K562 (cell line): ENCODE data around the gene CLCN1. TPM values are rescaled to one million over a fixed set of nuclear protein-coding genes. Genes with fewer than 3 reads are reported as not detected.
A peak's percentile ranks its signal among the peaks of the same experiment; 100 is the strongest.

ENCODE experiments used
- DIDO1 ChIP-seq: fragments of 450-650 bp; IDR thresholded peaks from 2 replicates; pipeline ENCODE4 v1.6.1; 2016; ENCODE audit warnings: low read depth, missing biosample characterization, missing genetic modification characterization
- FIP1L1 ChIP-seq: fragments of 200-400 bp; formaldehyde crosslinking; IDR thresholded peaks from 2 replicates; pipeline ENCODE4 v1.6.1; 2018; ENCODE audit warnings: mild to moderate bottlenecking, low read depth, low read length; ENCODE audit not compliant: poor library complexity, severe bottlenecking
- FOXK2 ChIP-seq, 2 experiments: fragments of 450-650 bp; IDR thresholded peaks in 1 of 2; conservative IDR thresholded peaks in 1 of 2; 2 replicates each; pipeline ENCODE4 v1.6.1; 2016; ENCODE audit warnings: low read depth in 2 of 2, mild to moderate bottlenecking in 1 of 2
- FOXM1 ChIP-seq, 2 experiments: fragments of 450-650 bp in 1 of 2; sonication (generic) in 1 of 2; formaldehyde crosslinking in 1 of 2; IDR thresholded peaks; 2 replicates each; pipeline versions ENCODE4 v1.6.1 to v1.9.0; 2017 to 2022; ENCODE audit warnings: low read depth in 2 of 2, mild to moderate bottlenecking in 2 of 2, missing genetic modification reagents in 1 of 2, moderate library complexity in 1 of 2
- NFIX ChIP-seq: fragments of 250-450 bp; sonication (Bioruptor Pico); IDR thresholded peaks from 2 replicates; pipeline ENCODE4 v1.4.0; 2020; ENCODE audit warnings: low read depth, mild to moderate bottlenecking, moderate library complexity
- PHF20 ChIP-seq: fragments of 450-650 bp; IDR thresholded peaks from 2 replicates; pipeline ENCODE4 v1.6.1; 2018; ENCODE audit not compliant: partially characterized antibody
- TEAD4 ChIP-seq, 2 experiments: sonication (generic) in 1 of 2; formaldehyde crosslinking in 1 of 2; IDR thresholded peaks; 2 replicates each; pipeline versions ENCODE4 v1.6.1 to v1.8.0; 2012 to 2022; ENCODE audit warnings: borderline replicate concordance in 1 of 2, inconsistent platforms in 1 of 2, low read length in 1 of 2, mild to moderate bottlenecking in 1 of 2, missing genetic modification reagents in 1 of 2
- ZC3H11A ChIP-seq: IDR thresholded peaks from 2 replicates; pipeline ENCODE4 v1.6.1; 2012; ENCODE audit warnings: low read depth, low read length, improper control_type of control experiment
- ZSCAN32 ChIP-seq: fragments of 450-650 bp; formaldehyde crosslinking; IDR thresholded peaks from 2 replicates; pipeline ENCODE4 v1.4.0; 2020; ENCODE audit warnings: mild to moderate bottlenecking, moderate library complexity
- polyA plus RNA-seq, 8 experiments: library from polyadenylated mRNA; depleted of rRNA in 4 of 8; stranded (reverse) in 5 of 8; unstranded in 3 of 8; fragments of >200 nt; fragmentation: Nextera tagmentation in 2 of 8; fragmentation: Illumina TruSeq in 1 of 8; extraction: Ambion mirVana in 2 of 8; extraction: Trizol in 1 of 8; gene quantifications; 2 replicates each; pipeline versions ENCODE4 v1.2.1 to v1.2.3, GENCODE V29; 2011 to 2014; ENCODE audit warnings: inconsistent platforms in 1 of 8, missing spikeins in 1 of 8
- total RNA-seq, 7 experiments: library from RNA; depleted of rRNA in 6 of 7; stranded (reverse); fragments of >200 nt in 6 of 7; fragmentation: Illumina TruSeq in 2 of 7; extraction: Trizol in 2 of 7; gene quantifications; 2 replicates each; pipeline versions ENCODE4 v1.2.1 to v1.2.3, GENCODE V29; 2011 to 2021; ENCODE audit warnings: low replicate concordance in 1 of 7
- TF ChIP-seq, protein P1 (sequence below), 2 experiments: fragments of 450-650 bp in 1 of 2; sonication (generic) in 1 of 2; formaldehyde crosslinking in 1 of 2; IDR thresholded peaks; 2 replicates each; pipeline versions ENCODE4 v1.7.1 to v1.9.0; 2016 to 2022; ENCODE audit warnings: inconsistent platforms in 1 of 2, mild to moderate bottlenecking in 1 of 2, missing genetic modification reagents in 1 of 2
- TF ChIP-seq, protein P2 (sequence below): IDR thresholded peaks from 2 replicates; pipeline ENCODE4 v1.6.1; 2014; ENCODE audit warnings: antibody characterized with exemption
- TF ChIP-seq, protein P3 (sequence below): fragments of 250-450 bp; sonication (Bioruptor Pico); IDR thresholded peaks from 2 replicates; pipeline ENCODE4 v1.5.1; 2021; ENCODE audit warnings: mild to moderate bottlenecking

The CLCN1 gene
- total and polyA plus RNA-seq, 9 of the 15 experiments (the other 6 are each of a cell fraction or from before 2014, with no cell fraction given) = 0.01 to 0.11 (median 0.04) TPM; not detected in 4

DNA sequence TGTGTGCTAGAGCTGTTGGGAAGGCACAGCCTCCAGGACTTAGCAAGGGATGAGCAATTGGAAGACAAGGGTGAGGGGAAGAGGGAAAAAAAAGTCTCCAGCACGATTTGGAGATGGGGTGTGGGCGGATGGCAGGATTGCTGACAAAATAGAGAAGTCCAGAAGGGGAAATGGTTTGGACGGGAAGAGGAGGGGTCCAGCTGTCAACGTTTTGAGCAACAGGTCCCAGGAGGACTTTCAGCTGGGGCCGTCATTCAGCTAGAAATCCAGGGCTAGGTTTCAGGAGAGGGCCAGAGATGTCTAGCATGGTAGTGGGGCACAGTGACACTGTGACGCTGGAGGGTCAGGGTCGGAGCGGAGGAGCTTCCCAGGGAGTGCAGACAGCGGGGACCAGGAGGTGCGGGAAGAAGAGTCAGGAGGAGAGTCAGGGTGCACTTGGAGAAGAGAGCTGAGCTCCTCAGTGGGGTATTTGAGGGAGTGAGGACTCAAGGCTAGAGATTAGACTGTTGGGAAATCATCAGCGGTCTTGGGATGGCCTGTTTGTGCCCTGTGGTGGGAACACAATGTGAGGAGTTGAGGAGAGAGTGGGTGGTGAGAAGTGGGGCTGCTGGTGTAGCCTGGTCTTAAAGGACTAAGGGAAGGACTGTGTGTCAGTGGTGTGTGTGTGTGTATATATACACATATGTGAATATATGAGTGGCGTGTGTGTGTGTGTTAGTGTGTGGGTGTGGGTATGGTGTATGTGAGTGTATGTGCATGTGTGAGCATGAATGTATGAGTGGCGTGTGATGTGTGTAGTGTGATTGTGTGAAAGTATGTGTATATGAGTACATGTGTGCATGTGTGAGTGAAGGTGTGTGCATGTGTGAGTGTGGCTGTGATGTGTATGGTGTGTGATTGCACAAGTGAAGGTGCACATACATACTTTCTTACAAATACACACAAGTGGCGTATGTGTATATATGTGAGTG is 69.0 kb downstream of the CLCN1 start (continued):
- TF ChIP-seq, protein P1, sequence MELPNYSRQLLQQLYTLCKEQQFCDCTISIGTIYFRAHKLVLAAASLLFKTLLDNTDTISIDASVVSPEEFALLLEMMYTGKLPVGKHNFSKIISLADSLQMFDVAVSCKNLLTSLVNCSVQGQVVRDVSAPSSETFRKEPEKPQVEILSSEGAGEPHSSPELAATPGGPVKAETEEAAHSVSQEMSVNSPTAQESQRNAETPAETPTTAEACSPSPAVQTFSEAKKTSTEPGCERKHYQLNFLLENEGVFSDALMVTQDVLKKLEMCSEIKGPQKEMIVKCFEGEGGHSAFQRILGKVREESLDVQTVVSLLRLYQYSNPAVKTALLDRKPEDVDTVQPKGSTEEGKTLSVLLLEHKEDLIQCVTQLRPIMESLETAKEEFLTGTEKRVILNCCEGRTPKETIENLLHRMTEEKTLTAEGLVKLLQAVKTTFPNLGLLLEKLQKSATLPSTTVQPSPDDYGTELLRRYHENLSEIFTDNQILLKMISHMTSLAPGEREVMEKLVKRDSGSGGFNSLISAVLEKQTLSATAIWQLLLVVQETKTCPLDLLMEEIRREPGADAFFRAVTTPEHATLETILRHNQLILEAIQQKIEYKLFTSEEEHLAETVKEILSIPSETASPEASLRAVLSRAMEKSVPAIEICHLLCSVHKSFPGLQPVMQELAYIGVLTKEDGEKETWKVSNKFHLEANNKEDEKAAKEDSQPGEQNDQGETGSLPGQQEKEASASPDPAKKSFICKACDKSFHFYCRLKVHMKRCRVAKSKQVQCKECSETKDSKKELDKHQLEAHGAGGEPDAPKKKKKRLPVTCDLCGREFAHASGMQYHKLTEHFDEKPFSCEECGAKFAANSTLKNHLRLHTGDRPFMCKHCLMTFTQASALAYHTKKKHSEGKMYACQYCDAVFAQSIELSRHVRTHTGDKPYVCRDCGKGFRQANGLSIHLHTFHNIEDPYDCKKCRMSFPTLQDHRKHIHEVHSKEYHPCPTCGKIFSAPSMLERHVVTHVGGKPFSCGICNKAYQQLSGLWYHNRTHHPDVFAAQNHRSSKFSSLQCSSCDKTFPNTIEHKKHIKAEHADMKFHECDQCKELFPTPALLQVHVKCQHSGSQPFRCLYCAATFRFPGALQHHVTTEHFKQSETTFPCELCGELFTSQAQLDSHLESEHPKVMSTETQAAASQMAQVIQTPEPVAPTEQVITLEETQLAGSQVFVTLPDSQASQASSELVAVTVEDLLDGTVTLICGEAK (IDR thresholded peaks at IDR 0.05) = no peak
- TF ChIP-seq, protein P1 (CRISPR knock-in tag; IDR thresholded peaks at IDR 0.05) = no peak
- TF ChIP-seq FIP1L1 = no peak
- no peak for TF ChIP-seq DIDO1 (tag)
- TF ChIP-seq FOXM1 (IDR thresholded peaks at IDR 0.05; ENCODE audit: low read depth) = no peak
- peak; percentile 49; the same call in 1 of the 2 replicates for TF ChIP-seq FOXM1 (CRISPR knock-in tag; IDR thresholded peaks at IDR 0.05; ENCODE audit: low read depth)
- TF ChIP-seq PHF20 = peak; percentile 56
- TF ChIP-seq, protein P2, sequence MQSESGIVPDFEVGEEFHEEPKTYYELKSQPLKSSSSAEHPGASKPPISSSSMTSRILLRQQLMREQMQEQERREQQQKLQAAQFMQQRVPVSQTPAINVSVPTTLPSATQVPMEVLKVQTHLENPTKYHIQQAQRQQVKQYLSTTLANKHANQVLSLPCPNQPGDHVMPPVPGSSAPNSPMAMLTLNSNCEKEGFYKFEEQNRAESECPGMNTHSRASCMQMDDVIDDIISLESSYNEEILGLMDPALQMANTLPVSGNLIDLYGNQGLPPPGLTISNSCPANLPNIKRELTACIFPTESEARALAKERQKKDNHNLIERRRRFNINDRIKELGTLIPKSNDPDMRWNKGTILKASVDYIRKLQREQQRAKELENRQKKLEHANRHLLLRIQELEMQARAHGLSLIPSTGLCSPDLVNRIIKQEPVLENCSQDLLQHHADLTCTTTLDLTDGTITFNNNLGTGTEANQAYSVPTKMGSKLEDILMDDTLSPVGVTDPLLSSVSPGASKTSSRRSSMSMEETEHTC = no peak
- peak in 1 of 2 experiments; percentile 33; a peak in 1 of 4 replicates for TF ChIP-seq FOXK2 (conservative IDR thresholded peaks at IDR 0.05 in 1 of 2, IDR thresholded peaks at IDR 0.05 in 1 of 2; ENCODE audit: low read depth in 2 of 2)
- TF ChIP-seq ZC3H11A = no peak
- no peak for TF ChIP-seq NFIX (CRISPR knock-in tag)
- no peak for TF ChIP-seq ZSCAN32 (CRISPR knock-in tag)
- TF ChIP-seq, protein P3, sequence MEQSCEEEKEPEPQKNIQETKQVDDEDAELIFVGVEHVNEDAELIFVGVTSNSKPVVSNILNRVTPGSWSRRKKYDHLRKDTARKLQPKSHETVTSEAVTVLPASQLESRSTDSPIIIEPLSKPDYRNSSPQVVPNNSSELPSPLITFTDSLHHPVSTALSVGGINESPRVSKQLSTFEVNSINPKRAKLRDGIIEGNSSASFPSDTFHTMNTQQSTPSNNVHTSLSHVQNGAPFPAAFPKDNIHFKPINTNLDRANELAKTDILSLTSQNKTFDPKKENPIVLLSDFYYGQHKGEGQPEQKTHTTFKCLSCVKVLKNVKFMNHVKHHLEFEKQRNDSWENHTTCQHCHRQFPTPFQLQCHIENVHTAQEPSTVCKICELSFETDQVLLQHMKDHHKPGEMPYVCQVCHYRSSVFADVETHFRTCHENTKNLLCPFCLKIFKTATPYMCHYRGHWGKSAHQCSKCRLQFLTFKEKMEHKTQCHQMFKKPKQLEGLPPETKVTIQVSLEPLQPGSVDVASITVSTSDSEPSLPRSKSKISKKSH (CRISPR knock-in tag) = no peak
- no peak for TF ChIP-seq TEAD4 (IDR thresholded peaks at IDR 0.05; ENCODE audit: low read length)
- no peak for TF ChIP-seq TEAD4 (CRISPR knock-in tag; IDR thresholded peaks at IDR 0.05; ENCODE audit: borderline replicate concordance)
